Testis (tissue), 2 donors: ENCODE data around the gene ARHGAP19.

Source experiments
- POLR2A ChIP-seq: fragments of 450-650 bp; IDR thresholded peaks from one replicate; pipeline ENCODE4 v1.6.1; 2017; ENCODE audit warnings: antibody characterized with exemption, mild to moderate bottlenecking, moderate library complexity
- TF ChIP-seq, protein P1 (sequence below), 3 experiments: fragments of 450-650 bp in 2 of 3; fragments of 200-600 bp in 1 of 3; sonication (generic) in 1 of 3; IDR thresholded peaks; one replicate each; pipeline ENCODE4 v1.5.1; 2016 to 2019; ENCODE audit warnings: antibody characterized with exemption in 3 of 3, mild to moderate bottlenecking in 2 of 3, moderate library complexity in 1 of 3

- TF ChIP-seq, protein P1, sequence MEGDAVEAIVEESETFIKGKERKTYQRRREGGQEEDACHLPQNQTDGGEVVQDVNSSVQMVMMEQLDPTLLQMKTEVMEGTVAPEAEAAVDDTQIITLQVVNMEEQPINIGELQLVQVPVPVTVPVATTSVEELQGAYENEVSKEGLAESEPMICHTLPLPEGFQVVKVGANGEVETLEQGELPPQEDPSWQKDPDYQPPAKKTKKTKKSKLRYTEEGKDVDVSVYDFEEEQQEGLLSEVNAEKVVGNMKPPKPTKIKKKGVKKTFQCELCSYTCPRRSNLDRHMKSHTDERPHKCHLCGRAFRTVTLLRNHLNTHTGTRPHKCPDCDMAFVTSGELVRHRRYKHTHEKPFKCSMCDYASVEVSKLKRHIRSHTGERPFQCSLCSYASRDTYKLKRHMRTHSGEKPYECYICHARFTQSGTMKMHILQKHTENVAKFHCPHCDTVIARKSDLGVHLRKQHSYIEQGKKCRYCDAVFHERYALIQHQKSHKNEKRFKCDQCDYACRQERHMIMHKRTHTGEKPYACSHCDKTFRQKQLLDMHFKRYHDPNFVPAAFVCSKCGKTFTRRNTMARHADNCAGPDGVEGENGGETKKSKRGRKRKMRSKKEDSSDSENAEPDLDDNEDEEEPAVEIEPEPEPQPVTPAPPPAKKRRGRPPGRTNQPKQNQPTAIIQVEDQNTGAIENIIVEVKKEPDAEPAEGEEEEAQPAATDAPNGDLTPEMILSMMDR (IDR thresholded peaks at IDR 0.05), result no peak
- no peak for TF ChIP-seq POLR2A
These were observed 21.8 kb downstream of the ARHGAP19 start for GRCh38 chr10:97270523-97271154.
